CD4-positive, alpha-beta T cell treated with Interleukin-17A for 4 hours (primary cell): Measurements from ENCODE around the gene RMND5A.
A peak's percentile ranks its signal among the peaks of the same experiment; 100 is the strongest.
"Not testable (repeated sequence)": the region's sequence is repeated elsewhere in the genome, so short reads cannot be mapped to it uniquely, and the experiment has no call there.

Source experiments
- DNase-seq: peaks from one replicate; pipeline ENCODE4 v3.0.0-alpha.2; 2020; ENCODE audit warnings: mixed read lengths

Gene RMND5A

GRCh38 chr2:86714579-86715173 is 5.4 kb upstream of the RMND5A start:
- not testable (repeated sequence) for DNase-seq

GRCh38 chr2:86719263-86719636 is 841 bp upstream of the RMND5A start:
- not testable (repeated sequence) for DNase-seq

- DNase-seq: peak; percentile 62
Observed at GRCh38 chr2:86720540-86721320, 639 bp downstream of the RMND5A start.

GRCh38 chr2:86725706-86726105 is 5.6 kb downstream of the RMND5A start:
- not testable (repeated sequence) for DNase-seq

GRCh38 chr2:86732040-86732525 is 12.0 kb downstream of the RMND5A start:
- not testable (repeated sequence) for DNase-seq

- not testable (repeated sequence) for DNase-seq
Observed at GRCh38 chr2:86732837-86733236, 12.7 kb downstream of the RMND5A start.

GRCh38 chr2:86733528-86733927 is 13.4 kb downstream of the RMND5A start:
- not testable (repeated sequence) for DNase-seq

- DNase-seq: not testable (repeated sequence)
Observed at GRCh38 chr2:86734896-86735295, 14.8 kb downstream of the RMND5A start.

- not testable (repeated sequence) for DNase-seq
Observed at GRCh38 chr2:86739485-86739884, 19.4 kb downstream of the RMND5A start.

- not testable (repeated sequence) for DNase-seq
Observed at GRCh38 chr2:86739889-86740288, 19.8 kb downstream of the RMND5A start.

- not testable (repeated sequence) for DNase-seq
Observed at GRCh38 chr2:86741889-86742498, 21.9 kb downstream of the RMND5A start.

- DNase-seq: no peak
Observed at GRCh38 chr2:86744152-86744551, 24.1 kb downstream of the RMND5A start.

GRCh38 chr2:86746939-86747338 is 26.8 kb downstream of the RMND5A start:
- DNase-seq: no peak

GRCh38 chr2:86747711-86748639 is 27.9 kb downstream of the RMND5A start:
- no peak for DNase-seq

GRCh38 chr2:86750240-86750839 is 30.2 kb downstream of the RMND5A start:
- DNase-seq: no peak

GRCh38 chr2:86751778-86752177 is 31.7 kb downstream of the RMND5A start:
- DNase-seq: no peak

- no peak for DNase-seq
Observed at GRCh38 chr2:86752934-86753333, 32.8 kb downstream of the RMND5A start.

GRCh38 chr2:86753606-86754005 is 33.5 kb downstream of the RMND5A start:
- no peak for DNase-seq

GRCh38 chr2:86758405-86758804 is 38.3 kb downstream of the RMND5A start:
- DNase-seq: no peak

GRCh38 chr2:86760371-86760770 is 40.3 kb downstream of the RMND5A start:
- no peak for DNase-seq

- peak; percentile 21 for DNase-seq
Observed at GRCh38 chr2:86764661-86765309, 44.7 kb downstream of the RMND5A start.

- no peak for DNase-seq
Observed at GRCh38 chr2:86765310-86765695, 45.2 kb downstream of the RMND5A start.
